Measurements from ENCODE around the gene VWA3A.

The VWA3A gene

DNA sequence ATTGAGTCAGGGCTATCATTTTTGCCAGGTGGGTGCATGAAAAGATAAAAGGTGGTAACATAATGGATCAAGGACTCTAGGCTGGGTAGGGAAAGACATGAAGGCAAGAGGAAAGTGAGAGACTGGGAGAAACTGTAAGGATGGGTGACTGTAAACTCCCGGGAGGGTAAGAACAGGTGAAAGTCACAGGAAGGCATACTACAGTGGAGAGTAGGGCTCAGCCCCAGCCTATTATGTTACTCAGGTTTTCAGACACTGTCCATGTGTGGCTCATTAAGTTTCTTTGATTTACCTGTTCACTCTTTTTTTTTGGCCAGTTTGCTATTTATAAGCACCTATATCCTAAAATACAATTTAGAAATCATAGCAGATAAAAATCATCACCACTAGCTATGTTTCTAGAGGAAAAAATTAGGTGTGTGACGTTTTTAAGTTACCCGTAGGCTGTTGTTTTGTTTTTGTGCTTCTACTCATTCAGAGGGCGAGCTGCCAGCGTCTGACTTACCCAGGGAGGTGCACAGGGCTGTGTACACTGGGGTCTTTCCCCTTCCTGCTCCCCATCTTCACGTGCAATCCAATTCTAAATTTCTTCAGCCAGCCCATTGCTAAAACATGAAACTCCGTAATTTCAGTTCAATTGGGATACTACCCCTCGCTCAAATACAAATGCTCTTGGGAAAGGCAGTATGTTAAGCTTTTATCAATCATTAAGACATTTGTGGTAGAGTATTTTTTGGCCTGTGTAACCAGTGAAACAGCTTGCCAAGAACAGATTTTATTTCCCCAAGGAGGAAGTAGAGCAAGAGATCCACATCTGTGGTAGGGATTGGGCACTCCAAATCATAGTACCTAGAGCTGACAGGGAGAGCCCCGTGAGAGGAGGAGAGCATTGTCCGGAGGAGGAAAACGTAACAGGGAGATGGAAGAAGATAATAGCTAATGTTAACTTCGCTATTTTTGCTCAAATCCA, 21.7 kb upstream of the VWA3A start:
- H2BK120ac ChIP-seq (ENCODE audit: low read depth, low read length), result no peak overlapping the region
- no peaks in the 10 kb centered on the region for H3K36me3 ChIP-seq (ENCODE audit: control insufficient read depth, insufficient read depth, low read length)
- H3K4me3 ChIP-seq (ENCODE audit: low read length), result no peak overlapping the region
- H2AK5ac ChIP-seq (ENCODE audit: low read length), result no peak overlapping the region
- no peaks in the 10 kb centered on the region for H3K4me1 ChIP-seq (ENCODE audit: control insufficient read depth, low read depth, low read length)
- H2BK15ac ChIP-seq (replicated peaks; ENCODE audit: low read depth), result no peak overlapping the region
- H3K4me2 ChIP-seq (ENCODE audit: low read length), result no peak overlapping the region
- H3K18ac ChIP-seq (ENCODE audit: low read length), result no peak overlapping the region
- no peak overlapping the region for H3K4ac ChIP-seq (ENCODE audit: low read depth, low read length)
- no peak overlapping the region for H3K9ac ChIP-seq (ENCODE audit: low read length)
- H3K27ac ChIP-seq (ENCODE audit: low read depth, low read length), result no peak overlapping the region
- H2BK5ac ChIP-seq (ENCODE audit: low read length), result no peak overlapping the region
- WGBS (ENCODE audit: extremely low coverage, insufficient coverage, low lambda C conversion rate), result no CpG with 5 or more reads among the region's 12 CpGs
- no peaks in the 10 kb centered on the region for H3K27me3 ChIP-seq (ENCODE audit: insufficient read depth, low read length, poor library complexity)
- H3K23ac ChIP-seq (ENCODE audit: low read length), result no peak overlapping the region
- no peaks in the 10 kb centered on the region for H3K79me2 ChIP-seq (ENCODE audit: control insufficient read depth, insufficient read depth, low read length)
- no peak overlapping the region for H4K8ac ChIP-seq (ENCODE audit: low read depth, low read length)
- no peak for DNase-seq
- no peak overlapping the region for H4K5ac ChIP-seq (ENCODE audit: low read length)
- peaks cover 2% of the 10 kb centered on the region for H3K79me1 ChIP-seq (ENCODE audit: low read length)
- no peak overlapping the region for H3K56ac ChIP-seq (ENCODE audit: low read length)

DNA sequence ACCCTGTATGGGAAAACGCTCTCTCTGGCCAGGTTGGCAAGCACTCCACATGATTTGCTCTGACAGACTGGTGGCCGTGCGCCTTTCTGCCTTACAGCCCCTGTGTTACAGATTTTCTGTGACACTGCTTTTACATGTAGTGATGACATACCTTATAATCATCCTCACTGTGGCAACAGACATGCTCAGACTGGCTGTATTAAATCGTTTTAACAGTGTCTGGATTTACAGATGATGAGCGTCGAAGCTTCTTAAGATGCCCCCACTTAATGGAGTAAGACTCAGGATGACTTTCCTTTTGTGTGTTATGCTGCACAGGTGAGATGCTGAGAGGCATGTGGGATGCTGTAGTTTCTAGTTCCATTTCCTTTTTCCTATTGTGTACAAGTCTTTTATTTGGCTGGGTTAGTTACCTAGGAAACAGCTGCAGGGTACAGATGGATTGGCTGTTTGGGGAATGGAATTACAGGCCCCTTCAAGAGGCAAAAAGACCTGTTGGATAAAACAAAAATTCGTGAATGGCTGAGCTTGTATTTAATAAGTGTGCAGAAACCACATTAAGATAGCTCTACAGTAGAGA, 20.9 kb upstream of the VWA3A start:
- Histone ChIP-seq H3K27me3 (ENCODE audit: insufficient read depth, low read length, poor library complexity) (no peaks in the 10 kb centered on the region), H3K23ac (ENCODE audit: low read length) (no peak overlapping the region), H2AK5ac (ENCODE audit: low read length) (no peak overlapping the region), H3K18ac (ENCODE audit: low read length) (no peak overlapping the region), H3K36me3 (ENCODE audit: control insufficient read depth, insufficient read depth, low read length) (no peaks in the 10 kb centered on the region), H4K8ac (ENCODE audit: low read depth, low read length) (no peak overlapping the region), H2BK5ac (ENCODE audit: low read length) (no peak overlapping the region), H2BK120ac (ENCODE audit: low read depth, low read length) (no peak overlapping the region), H3K9ac (ENCODE audit: low read length) (no peak overlapping the region), H3K56ac (ENCODE audit: low read length) (no peak overlapping the region), H3K4me1 (ENCODE audit: control insufficient read depth, low read depth, low read length) (no peaks in the 10 kb centered on the region), H2BK15ac (replicated peaks; ENCODE audit: low read depth) (no peak overlapping the region), H3K4me2 (ENCODE audit: low read length) (no peak overlapping the region), H3K27ac (ENCODE audit: low read depth, low read length) (no peak overlapping the region), H3K79me1 (ENCODE audit: low read length) (peaks cover 2% of the 10 kb centered on the region), H3K4ac (ENCODE audit: low read depth, low read length) (no peak overlapping the region), H3K79me2 (ENCODE audit: control insufficient read depth, insufficient read depth, low read length) (no peaks in the 10 kb centered on the region), H3K4me3 (ENCODE audit: low read length) (no peak overlapping the region), H4K5ac (ENCODE audit: low read length) (no peak overlapping the region)
- peak; percentile 23 for DNase-seq
- WGBS (ENCODE audit: extremely low coverage, insufficient coverage, low lambda C conversion rate), result no CpG with 5 or more reads among the region's 7 CpGs

DNA sequence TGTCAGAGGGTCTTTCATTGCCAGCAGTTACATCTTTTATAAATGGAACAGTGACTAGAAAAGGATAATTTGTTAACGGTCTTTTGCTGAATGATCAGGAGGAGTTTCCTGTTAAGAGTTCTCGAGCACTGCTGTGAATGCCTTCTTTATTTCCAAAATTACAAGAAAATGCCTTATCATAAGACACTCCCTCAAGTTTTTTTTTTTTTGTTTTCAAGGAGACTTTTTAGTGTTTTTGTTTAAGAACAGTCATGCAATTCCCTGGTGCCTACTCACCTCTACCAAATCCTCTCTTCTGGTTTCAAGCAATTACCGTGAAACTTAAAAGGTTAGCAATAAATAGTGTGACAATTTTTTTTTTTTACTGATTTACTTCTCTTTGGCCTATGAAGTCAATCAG, 19.0 kb upstream of the VWA3A start:
- no peak for DNase-seq
- Histone ChIP-seq H3K18ac (ENCODE audit: low read length) (no peak overlapping the region), H3K4me2 (ENCODE audit: low read length) (no peak overlapping the region), H3K36me3 (ENCODE audit: control insufficient read depth, insufficient read depth, low read length) (no peaks in the 10 kb centered on the region), H3K4me1 (ENCODE audit: control insufficient read depth, low read depth, low read length) (no peaks in the 10 kb centered on the region), H3K27me3 (ENCODE audit: insufficient read depth, low read length, poor library complexity) (no peaks in the 10 kb centered on the region), H3K4ac (ENCODE audit: low read depth, low read length) (no peak overlapping the region), H3K79me2 (ENCODE audit: control insufficient read depth, insufficient read depth, low read length) (no peaks in the 10 kb centered on the region), H4K5ac (ENCODE audit: low read length) (no peak overlapping the region), H3K56ac (ENCODE audit: low read length) (no peak overlapping the region), H2BK120ac (ENCODE audit: low read depth, low read length) (no peak overlapping the region), H3K23ac (ENCODE audit: low read length) (no peak overlapping the region), H3K9ac (ENCODE audit: low read length) (no peak overlapping the region), H2AK5ac (ENCODE audit: low read length) (no peak overlapping the region), H4K8ac (ENCODE audit: low read depth, low read length) (no peak overlapping the region), H3K79me1 (ENCODE audit: low read length) (peaks cover 2% of the 10 kb centered on the region), H2BK5ac (ENCODE audit: low read length) (no peak overlapping the region), H3K4me3 (ENCODE audit: low read length) (no peak overlapping the region), H3K27ac (ENCODE audit: low read depth, low read length) (no peak overlapping the region), H2BK15ac (replicated peaks; ENCODE audit: low read depth) (no peak overlapping the region)
- no CpG with 5 or more reads among the region's 3 CpGs for WGBS (ENCODE audit: extremely low coverage, insufficient coverage, low lambda C conversion rate)

- Histone ChIP-seq H3K18ac (ENCODE audit: low read length) (no peak overlapping the region), H3K36me3 (ENCODE audit: control insufficient read depth, insufficient read depth, low read length) (no peaks in the 10 kb centered on the region), H2BK15ac (replicated peaks; ENCODE audit: low read depth) (no peak overlapping the region), H3K4me2 (ENCODE audit: low read length) (no peak overlapping the region), H3K27ac (ENCODE audit: low read depth, low read length) (no peak overlapping the region), H3K56ac (ENCODE audit: low read length) (no peak overlapping the region), H2BK5ac (ENCODE audit: low read length) (no peak overlapping the region), H4K5ac (ENCODE audit: low read length) (no peak overlapping the region), H3K27me3 (ENCODE audit: insufficient read depth, low read length, poor library complexity) (no peaks in the 10 kb centered on the region), H3K4me1 (ENCODE audit: control insufficient read depth, low read depth, low read length) (no peaks in the 10 kb centered on the region), H3K9ac (ENCODE audit: low read length) (no peak overlapping the region), H3K4me3 (ENCODE audit: low read length) (no peak overlapping the region), H3K4ac (ENCODE audit: low read depth, low read length) (no peak overlapping the region), H2AK5ac (ENCODE audit: low read length) (no peak overlapping the region), H3K79me1 (ENCODE audit: low read length) (peaks cover 2% of the 10 kb centered on the region), H4K8ac (ENCODE audit: low read depth, low read length) (no peak overlapping the region), H2BK120ac (ENCODE audit: low read depth, low read length) (no peak overlapping the region), H3K23ac (ENCODE audit: low read length) (no peak overlapping the region), H3K79me2 (ENCODE audit: control insufficient read depth, insufficient read depth, low read length) (no peaks in the 10 kb centered on the region)
- no CpG with 5 or more reads among the region's 11 CpGs for WGBS (ENCODE audit: extremely low coverage, insufficient coverage, low lambda C conversion rate)
- DNase-seq, result no peak
These were observed 17.1 kb upstream of the VWA3A start for GRCh38 chr16:22075043-22075757.

DNA sequence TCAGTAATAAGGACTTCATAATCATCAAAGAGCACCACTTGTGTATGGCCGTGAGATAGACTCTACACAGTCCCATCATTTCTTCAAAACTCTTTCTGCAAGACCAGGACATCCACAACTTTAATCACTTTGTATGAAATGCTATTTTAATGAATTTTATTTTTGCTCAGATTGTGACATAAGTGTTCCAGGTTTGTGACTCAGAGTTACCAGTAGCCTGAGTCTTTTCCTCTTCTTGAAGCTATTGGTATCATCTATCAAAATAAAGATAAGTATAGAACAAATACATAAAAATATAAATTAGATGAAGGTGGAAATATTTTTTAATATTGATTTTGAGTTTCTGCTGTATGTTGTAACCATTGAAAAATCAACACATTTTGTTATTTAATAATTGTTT, 16.6 kb upstream of the VWA3A start:
- Histone ChIP-seq H3K27me3 (ENCODE audit: insufficient read depth, low read length, poor library complexity) (no peaks in the 10 kb centered on the region), H2BK5ac (ENCODE audit: low read length) (no peak overlapping the region), H4K5ac (ENCODE audit: low read length) (no peak overlapping the region), H3K4ac (ENCODE audit: low read depth, low read length) (no peak overlapping the region), H2BK15ac (replicated peaks; ENCODE audit: low read depth) (no peak overlapping the region), H3K27ac (ENCODE audit: low read depth, low read length) (no peak overlapping the region), H3K23ac (ENCODE audit: low read length) (no peak overlapping the region), H3K79me1 (ENCODE audit: low read length) (peaks cover 2% of the 10 kb centered on the region), H3K56ac (ENCODE audit: low read length) (no peak overlapping the region), H3K9ac (ENCODE audit: low read length) (no peak overlapping the region), H3K4me1 (ENCODE audit: control insufficient read depth, low read depth, low read length) (no peaks in the 10 kb centered on the region), H2BK120ac (ENCODE audit: low read depth, low read length) (no peak overlapping the region), H3K18ac (ENCODE audit: low read length) (no peak overlapping the region), H3K4me2 (ENCODE audit: low read length) (no peak overlapping the region), H4K8ac (ENCODE audit: low read depth, low read length) (no peak overlapping the region), H3K79me2 (ENCODE audit: control insufficient read depth, insufficient read depth, low read length) (no peaks in the 10 kb centered on the region), H2AK5ac (ENCODE audit: low read length) (no peak overlapping the region), H3K36me3 (ENCODE audit: control insufficient read depth, insufficient read depth, low read length) (no peaks in the 10 kb centered on the region), H3K4me3 (ENCODE audit: low read length) (no peak overlapping the region)
- no peak for DNase-seq
- no CpG with 5 or more reads among the region's 1 CpG for WGBS (ENCODE audit: extremely low coverage, insufficient coverage, low lambda C conversion rate)

Measured in mesendoderm (in vitro differentiated cells).